Fibroblast of pulmonary artery (primary cell): Measurements from ENCODE around the gene PALMD.

Experiments
- DNase-seq: peaks from one replicate; pipeline ENCODE4 v3.0.0-alpha.2; 2010; ENCODE audit warnings: low read depth
- H3K4me3 ChIP-seq: replicated peaks from 2 replicates; pipeline ENCODE4 v1.5.1; 2011; ENCODE audit warnings: low read depth, mild to moderate bottlenecking, control low read depth, low read length, moderate library complexity
- TF ChIP-seq, protein P1 (sequence below): IDR thresholded peaks from 2 replicates; pipeline ENCODE4 v1.5.1; 2011; ENCODE audit warnings: mild to moderate bottlenecking, control low read depth, low read length, inconsistent platforms; ENCODE audit errors: missing control alignments

PALMD gene

DNA sequence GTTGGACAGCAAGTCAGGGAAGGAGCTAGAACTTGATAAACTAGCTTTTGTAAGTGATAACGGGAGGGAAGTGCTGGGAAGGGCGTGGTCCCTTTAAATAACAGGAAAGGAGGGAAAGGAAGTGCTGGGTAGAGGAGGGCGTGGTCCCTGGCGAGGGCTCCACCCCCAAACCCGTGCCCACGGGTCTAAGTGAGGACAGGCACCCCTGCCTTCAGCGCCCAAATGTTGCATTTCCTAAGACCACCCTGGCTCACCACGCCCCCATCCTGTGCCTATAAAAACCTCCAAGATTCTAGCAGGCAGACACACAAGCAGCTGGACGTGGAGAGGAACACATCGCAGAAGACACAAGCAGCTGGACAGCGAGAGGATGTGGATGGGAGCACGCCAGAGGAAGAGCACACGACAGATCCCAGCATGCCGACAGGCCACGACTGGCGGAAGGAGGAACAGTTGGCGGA, 58.5 kb downstream of the PALMD start:
- no peak for DNase-seq
- H3K4me3 ChIP-seq, result no peak overlapping the region
- TF ChIP-seq, protein P1, sequence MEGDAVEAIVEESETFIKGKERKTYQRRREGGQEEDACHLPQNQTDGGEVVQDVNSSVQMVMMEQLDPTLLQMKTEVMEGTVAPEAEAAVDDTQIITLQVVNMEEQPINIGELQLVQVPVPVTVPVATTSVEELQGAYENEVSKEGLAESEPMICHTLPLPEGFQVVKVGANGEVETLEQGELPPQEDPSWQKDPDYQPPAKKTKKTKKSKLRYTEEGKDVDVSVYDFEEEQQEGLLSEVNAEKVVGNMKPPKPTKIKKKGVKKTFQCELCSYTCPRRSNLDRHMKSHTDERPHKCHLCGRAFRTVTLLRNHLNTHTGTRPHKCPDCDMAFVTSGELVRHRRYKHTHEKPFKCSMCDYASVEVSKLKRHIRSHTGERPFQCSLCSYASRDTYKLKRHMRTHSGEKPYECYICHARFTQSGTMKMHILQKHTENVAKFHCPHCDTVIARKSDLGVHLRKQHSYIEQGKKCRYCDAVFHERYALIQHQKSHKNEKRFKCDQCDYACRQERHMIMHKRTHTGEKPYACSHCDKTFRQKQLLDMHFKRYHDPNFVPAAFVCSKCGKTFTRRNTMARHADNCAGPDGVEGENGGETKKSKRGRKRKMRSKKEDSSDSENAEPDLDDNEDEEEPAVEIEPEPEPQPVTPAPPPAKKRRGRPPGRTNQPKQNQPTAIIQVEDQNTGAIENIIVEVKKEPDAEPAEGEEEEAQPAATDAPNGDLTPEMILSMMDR, result no peak

- H3K4me3 ChIP-seq, result no peak overlapping the region
- TF ChIP-seq, protein P1, result no peak
- DNase-seq, result peak; percentile 36
Measured at GRCh38 chr1:99705385-99705784, 59.5 kb downstream of the PALMD start.

DNA sequence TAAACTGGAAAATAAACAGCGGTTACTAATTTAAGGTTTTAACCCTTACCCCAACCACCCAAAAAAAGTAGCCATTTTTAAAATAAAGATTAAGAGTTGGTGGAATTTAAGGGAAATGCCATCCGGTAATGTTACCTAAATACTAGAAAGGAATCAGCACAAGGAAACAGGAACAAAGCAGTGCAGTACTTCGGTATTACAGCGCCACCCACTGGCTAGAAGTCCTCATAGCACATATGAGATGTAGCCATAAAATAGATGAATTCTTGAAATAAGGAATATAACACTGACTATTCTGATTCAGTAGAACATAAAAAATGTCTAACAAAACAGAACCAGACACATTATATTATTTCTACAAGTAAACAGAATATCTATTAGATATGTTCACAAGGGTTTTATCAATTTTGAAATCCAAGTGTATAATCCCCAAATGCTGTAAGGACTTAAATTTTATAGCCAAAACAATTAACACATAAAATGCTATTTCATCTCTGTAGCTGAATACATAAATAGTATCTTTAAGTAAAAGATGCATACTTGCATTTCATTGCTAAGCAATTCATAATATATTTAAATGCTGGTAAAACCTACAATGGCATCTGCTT, 61.7 kb downstream of the PALMD start:
- TF ChIP-seq, protein P1, result peak; percentile 86
- H3K4me3 ChIP-seq, result no peak overlapping the region
- DNase-seq, result peak; percentile 85

DNA sequence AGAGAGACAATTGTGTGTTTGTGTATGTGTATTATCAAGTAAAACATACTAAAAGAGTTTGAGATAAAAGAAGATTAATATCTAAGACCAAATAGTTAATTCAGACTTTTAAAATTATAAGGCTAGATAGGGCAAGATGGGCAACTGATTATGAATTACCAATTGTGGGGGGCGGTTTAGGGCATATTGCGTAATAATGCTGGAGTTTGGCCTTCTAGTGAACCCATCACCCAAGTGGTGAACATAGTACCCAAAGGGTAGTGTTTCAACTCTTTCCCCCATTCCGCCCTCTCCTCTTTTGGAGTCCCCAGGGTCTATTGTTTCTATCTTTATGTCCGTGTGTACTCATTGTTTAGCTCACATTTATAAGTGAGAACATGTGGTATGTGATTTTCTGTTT, 65.1 kb downstream of the PALMD start:
- TF ChIP-seq, protein P1, result no peak
- H3K4me3 ChIP-seq, result no peak overlapping the region
- no peak for DNase-seq

GRCh38 chr1:99713006-99713405, 67.1 kb downstream of the PALMD start:
- DNase-seq, result no peak
- H3K4me3 ChIP-seq, result no peak overlapping the region
- TF ChIP-seq, protein P1, result no peak

GRCh38 chr1:99717005-99717404, 71.1 kb downstream of the PALMD start:
- TF ChIP-seq, protein P1, result no peak
- no peak for DNase-seq
- no peak overlapping the region for H3K4me3 ChIP-seq

- DNase-seq, result no peak
- TF ChIP-seq, protein P1, result no peak
- no peak overlapping the region for H3K4me3 ChIP-seq
Measured at GRCh38 chr1:99723251-99723650, 77.3 kb downstream of the PALMD start.
